ENCODE measurements around the gene CGB5. TPM values are rescaled to one million over a fixed set of nuclear protein-coding genes. Genes with fewer than 3 reads are reported as not detected.
"Not testable (repeated sequence)": the region's sequence is repeated elsewhere in the genome, so short reads cannot be mapped to it uniquely, and the experiment has no call there.

CGB5 gene
- total RNA-seq, 2 experiments from 2014 or later: not detected

GRCh38 chr19:49064029-49064629 lies 20.5 kb downstream of the CGB5 start:
- no peak overlapping the region for H3K4me3 Mint-ChIP-seq
- H3K4me1 Mint-ChIP-seq (ENCODE audit: low read depth): no peaks in the 10 kb centered on the region
- CTCF ChIA-PET: no interaction called here
- no peaks in the 10 kb centered on the region for H3K36me3 Mint-ChIP-seq (ENCODE audit: low read depth)
- H3K27me3 Mint-ChIP-seq (ENCODE audit: low read depth): peaks cover 59% of the 10 kb centered on the region
- DNase-seq (no peak), ATAC-seq (no peak)
- H3K27ac Mint-ChIP-seq: no peak overlapping the region
- H3K9me3 Mint-ChIP-seq (ENCODE audit: insufficient read depth): no peaks in the 10 kb centered on the region
- POLR2A ChIA-PET: no interaction called here

GRCh38 chr19:49064768-49065611 lies 21.3 kb downstream of the CGB5 start, which contains the start of gene NTF4:
Gene NTF4, minus strand, starts transcription at chr19:49064818. Its CDS starts 2,821 bp downstream, at chr19:49061997.
- no peaks in the 10 kb centered on the region for H3K36me3 Mint-ChIP-seq (ENCODE audit: low read depth)
- no peak within 1 kb of the TSS for H3K27ac Mint-ChIP-seq
- ATAC-seq: no peak
- no peak for DNase-seq
- ChIA-PET POLR2A (no interaction called here), CTCF (interaction anchor here (1.0 kb wide), 1 partner anchor 33 kb away, joined by 4 read pairs; no protein-coding TSS in a partner anchor)
- no peak within 1 kb of the TSS for H3K4me3 Mint-ChIP-seq
- H3K27me3 Mint-ChIP-seq (ENCODE audit: low read depth): peaks cover 60% of the 10 kb centered on the region
- no peaks in the 10 kb centered on the region for H3K4me1 Mint-ChIP-seq (ENCODE audit: low read depth)
- H3K9me3 Mint-ChIP-seq (ENCODE audit: insufficient read depth): no peaks in the 10 kb centered on the region

- no peaks in the 10 kb centered on the region for H3K9me3 Mint-ChIP-seq (ENCODE audit: insufficient read depth)
- peaks cover 61% of the 10 kb centered on the region for H3K27me3 Mint-ChIP-seq (ENCODE audit: low read depth)
- DNase-seq: no peak
- H3K4me3 Mint-ChIP-seq: no peak overlapping the region
- ATAC-seq: no peak
- H3K27ac Mint-ChIP-seq: no peak overlapping the region
- H3K4me1 Mint-ChIP-seq (ENCODE audit: low read depth): no peaks in the 10 kb centered on the region
- ChIA-PET POLR2A (no interaction called here), CTCF (interaction anchor here (1.0 kb wide), 1 partner anchor 32 kb away, joined by 4 read pairs; no protein-coding TSS in a partner anchor)
- H3K36me3 Mint-ChIP-seq (ENCODE audit: low read depth): no peaks in the 10 kb centered on the region
These were observed 22.4 kb downstream of the CGB5 start for GRCh38 chr19:49065905-49066512.

GRCh38 chr19:49067554-49067953 lies 23.9 kb downstream of the CGB5 start:
- ChIA-PET POLR2A (no interaction called here), CTCF (no interaction called here)
- Mint-ChIP-seq H3K27ac (no peak overlapping the region), H3K36me3 (ENCODE audit: low read depth) (no peaks in the 10 kb centered on the region), H3K4me1 (ENCODE audit: low read depth) (no peaks in the 10 kb centered on the region), H3K9me3 (ENCODE audit: insufficient read depth) (no peaks in the 10 kb centered on the region), H3K4me3 (no peak overlapping the region), H3K27me3 (ENCODE audit: low read depth) (peaks cover 67% of the 10 kb centered on the region)
- DNase-seq (no peak), ATAC-seq (no peak)

DNA sequence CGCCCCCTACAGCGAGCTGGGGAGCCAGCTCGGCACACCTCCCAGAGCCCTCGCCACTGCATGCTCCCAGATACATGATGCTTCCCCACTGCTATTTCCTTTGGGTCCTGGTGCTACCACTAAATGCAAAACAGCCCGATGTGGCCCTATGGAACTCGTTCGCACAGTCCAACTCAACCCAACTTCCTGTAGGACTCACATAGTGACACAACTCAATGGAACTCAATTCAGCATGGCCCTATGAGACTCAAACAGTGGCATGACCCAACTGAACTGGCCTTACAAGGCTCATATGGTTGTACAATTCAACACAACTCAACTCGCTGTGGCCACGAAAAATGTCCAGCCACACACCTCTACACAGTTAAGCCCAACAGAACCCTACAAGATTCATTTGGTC lies 25.4 kb downstream of the CGB5 start:
- Mint-ChIP-seq H3K4me1 (ENCODE audit: low read depth) (peaks cover 8% of the 10 kb centered on the region), H3K27me3 (ENCODE audit: low read depth) (peaks cover 75% of the 10 kb centered on the region), H3K9me3 (ENCODE audit: insufficient read depth) (no peaks in the 10 kb centered on the region), H3K36me3 (ENCODE audit: low read depth) (peaks cover 3% of the 10 kb centered on the region), H3K27ac (no peak overlapping the region), H3K4me3 (no peak overlapping the region)
- ChIA-PET CTCF (interaction anchor here (1.2 to 1.8 kb wide), 3 partner anchors 9 to 77 kb away, joined by 4 to 7 read pairs (median 5); no protein-coding TSS in a partner anchor), POLR2A (no interaction called here)
- no peak for DNase-seq
- ATAC-seq: no peak

DNA sequence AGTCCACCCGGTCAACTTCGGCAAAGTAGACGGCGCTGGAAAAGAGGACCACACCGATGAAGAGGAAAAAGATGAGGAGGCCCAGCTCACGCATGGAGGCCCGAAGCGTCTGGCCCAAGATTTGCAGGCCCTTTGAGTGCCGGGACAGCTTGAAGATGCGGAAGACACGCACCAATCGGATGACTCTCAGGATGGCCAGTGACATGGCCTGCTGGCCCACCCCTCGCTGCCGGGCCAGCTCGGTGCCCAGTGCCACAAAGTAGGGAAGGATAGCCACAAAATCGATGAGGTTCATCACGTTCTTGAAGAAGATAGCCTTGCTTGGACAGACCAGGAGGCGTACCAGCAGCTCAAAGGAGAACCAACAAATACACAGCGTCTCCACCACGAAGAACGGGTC lies 26.8 kb downstream of the CGB5 start:
- Mint-ChIP-seq H3K4me1 (ENCODE audit: low read depth) (peaks cover 8% of the 10 kb centered on the region), H3K27me3 (ENCODE audit: low read depth) (peaks cover 65% of the 10 kb centered on the region), H3K4me3 (no peak overlapping the region), H3K36me3 (ENCODE audit: low read depth) (peaks cover 3% of the 10 kb centered on the region), H3K27ac (no peak overlapping the region), H3K9me3 (ENCODE audit: insufficient read depth) (no peaks in the 10 kb centered on the region)
- no peak for ATAC-seq
- ChIA-PET CTCF (interaction anchor here (1.5 to 1.8 kb wide), 2 partner anchors 36 to 77 kb away, joined by 3 to 7 read pairs; partner anchors contain the start of gene RUVBL2), POLR2A (no interaction called here)
- no peak for DNase-seq

DNA sequence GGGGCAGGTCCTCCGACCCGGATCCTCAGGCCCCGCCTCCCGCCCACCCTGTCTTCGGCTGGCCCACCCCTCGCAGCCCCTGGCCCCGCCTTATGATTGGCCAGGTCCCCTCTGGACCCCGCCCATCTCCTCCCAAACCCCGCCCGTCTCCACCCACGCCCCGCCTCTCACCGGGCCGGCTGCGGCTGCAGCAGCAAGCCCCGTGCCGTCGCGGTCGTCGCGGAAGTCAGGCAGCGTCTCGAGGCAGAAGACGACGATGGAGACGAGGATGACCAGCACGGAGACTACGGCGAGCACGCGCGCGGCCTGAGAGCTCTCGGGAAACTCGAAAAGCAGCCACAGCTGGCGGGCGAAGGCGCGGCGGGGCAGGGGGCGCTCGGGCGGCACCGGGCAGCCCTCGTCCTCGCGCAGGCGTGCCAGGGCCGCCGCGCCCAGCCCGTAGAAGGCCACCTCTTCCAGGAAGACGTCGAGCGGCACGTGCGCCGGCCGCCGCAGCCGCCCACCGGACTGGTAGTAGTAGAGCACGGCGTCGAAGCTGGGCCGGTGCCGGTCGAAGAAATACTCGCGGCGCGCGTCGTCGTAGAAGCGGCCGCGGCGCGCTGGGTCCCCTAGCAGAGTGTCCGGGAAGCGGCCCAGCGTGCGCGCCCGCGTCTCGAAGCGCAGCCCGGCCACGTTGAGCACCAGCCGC lies 28.4 kb downstream of the CGB5 start:
- Mint-ChIP-seq H3K4me1 (ENCODE audit: low read depth) (peaks cover 8% of the 10 kb centered on the region), H3K4me3 (no peak overlapping the region), H3K9me3 (ENCODE audit: insufficient read depth) (no peaks in the 10 kb centered on the region), H3K27me3 (ENCODE audit: low read depth) (peaks cover 50% of the 10 kb centered on the region), H3K27ac (no peak overlapping the region), H3K36me3 (ENCODE audit: low read depth) (peaks cover 3% of the 10 kb centered on the region)
- ChIA-PET CTCF (interaction anchor here (1.5 kb wide), 1 partner anchor 78 kb away, joined by 3 read pairs; the partner anchor contains the start of gene RUVBL2), POLR2A (no interaction called here)
- peak; percentile 33 for ATAC-seq
- no peak for DNase-seq

GRCh38 chr19:49073514-49074378 lies 30.1 kb downstream of the CGB5 start:
- H3K4me1 Mint-ChIP-seq (ENCODE audit: low read depth): peaks cover 8% of the 10 kb centered on the region
- DNase-seq (no peak), ATAC-seq (no peak)
- no peak overlapping the region for H3K4me3 Mint-ChIP-seq
- no peak overlapping the region for H3K27ac Mint-ChIP-seq
- H3K36me3 Mint-ChIP-seq (ENCODE audit: low read depth): peaks cover 3% of the 10 kb centered on the region
- ChIA-PET CTCF (interaction anchor here (0.6 to 2.5 kb wide), 7 partner anchors 8 to 125 kb away, joined by 3 to 9 read pairs (median 5); partner anchors contain the start of genes CGB7 and LIN7B), POLR2A (no interaction called here)
- no peaks in the 10 kb centered on the region for H3K9me3 Mint-ChIP-seq (ENCODE audit: insufficient read depth)
- H3K27me3 Mint-ChIP-seq (ENCODE audit: low read depth): peaks cover 42% of the 10 kb centered on the region

GRCh38 chr19:49074869-49075268 lies 31.2 kb downstream of the CGB5 start:
- peaks cover 32% of the 10 kb centered on the region for H3K27me3 Mint-ChIP-seq (ENCODE audit: low read depth)
- ATAC-seq, H3K27ac Mint-ChIP-seq: not testable (repeated sequence)

DNA sequence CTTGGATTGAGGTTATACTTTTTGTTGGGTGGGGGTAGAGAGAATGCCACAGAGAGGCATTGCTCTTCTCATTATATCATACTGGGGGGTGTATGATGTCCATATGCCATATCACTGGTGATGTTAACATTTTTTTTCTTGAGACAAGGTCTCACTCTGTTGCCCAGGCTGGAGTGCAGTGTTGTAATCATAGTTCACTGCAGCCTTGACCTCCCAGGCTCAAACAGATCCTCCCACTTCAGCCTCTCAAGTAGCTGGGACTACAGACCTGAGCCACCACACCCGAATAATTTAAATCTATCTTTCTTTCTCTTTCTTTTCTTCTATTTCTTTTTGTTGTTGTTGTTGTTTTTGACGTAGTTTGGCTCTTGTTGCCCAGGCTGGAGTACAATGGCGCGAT lies 36.7 kb downstream of the CGB5 start:
- POLR2A ChIA-PET: no interaction called here

More at GRCh38 chr19:49074869-49075268, 31.2 kb downstream of the CGB5 start:
- CTCF ChIA-PET: interaction anchor here (0.6 to 2.5 kb wide), 9 partner anchors 9 to 142 kb away, joined by 3 to 9 read pairs (median 5); partner anchors contain the start of genes CGB7 and LIN7B
- H3K36me3 Mint-ChIP-seq (ENCODE audit: low read depth); H3K4me1 Mint-ChIP-seq (ENCODE audit: low read depth); POLR2A ChIA-PET; H3K4me3 Mint-ChIP-seq; H3K9me3 Mint-ChIP-seq (ENCODE audit: insufficient read depth): not testable (repeated sequence)
- peak; percentile 38 for DNase-seq

GRCh38 chr19:49081273-49081672 lies 37.6 kb downstream of the CGB5 start:
- H3K9me3 Mint-ChIP-seq (ENCODE audit: insufficient read depth): no peaks in the 10 kb centered on the region
- no peak overlapping the region for H3K27ac Mint-ChIP-seq
- no peak overlapping the region for H3K4me3 Mint-ChIP-seq
- peaks cover 9% of the 10 kb centered on the region for H3K4me1 Mint-ChIP-seq (ENCODE audit: low read depth)
- ChIA-PET POLR2A (no interaction called here), CTCF (interaction anchor here (1.8 to 3.2 kb wide), 2 partner anchors 16 to 118 kb away, joined by 4 to 10 read pairs; no protein-coding TSS in a partner anchor)
- DNase-seq (no peak), ATAC-seq (no peak)
- H3K27me3 Mint-ChIP-seq (ENCODE audit: low read depth): no peaks in the 10 kb centered on the region
- H3K36me3 Mint-ChIP-seq (ENCODE audit: low read depth): peaks cover 8% of the 10 kb centered on the region

More for the DNA sequence above, 36.7 kb downstream of the CGB5 start:
- no peak for DNase-seq
- H3K27me3 Mint-ChIP-seq (ENCODE audit: low read depth): no peaks in the 10 kb centered on the region
- CTCF ChIA-PET: no interaction called here
- ATAC-seq: no peak
- H3K9me3 Mint-ChIP-seq (ENCODE audit: insufficient read depth): no peaks in the 10 kb centered on the region
- no peak overlapping the region for H3K27ac Mint-ChIP-seq
- peaks cover 3% of the 10 kb centered on the region for H3K36me3 Mint-ChIP-seq (ENCODE audit: low read depth)
- H3K4me1 Mint-ChIP-seq (ENCODE audit: low read depth): peaks cover 7% of the 10 kb centered on the region
- no peak overlapping the region for H3K4me3 Mint-ChIP-seq

All from activated CD8-positive, alpha-beta T cell treated with anti-CD3 and anti-CD28 coated beads, Interleukin-2, amount 10 ng/mL, durations not matched to agents 7 days and 5 days (primary cell).